HCT116 (cell line): ENCODE results near the gene DOCK9.

Source experiments
- CTCF ChIP-seq, 3 experiments: fragments of 200-600 bp in 1 of 3; sonication (generic) in 1 of 3; IDR thresholded peaks in 2 of 3; conservative IDR thresholded peaks in 1 of 3; 2 replicates each; pipeline ENCODE4 v1.5.1; 2012 to 2017; ENCODE audit warnings: low read depth in 2 of 3, low read length in 2 of 3, antibody characterized with exemption in 1 of 3, borderline replicate concordance in 1 of 3, control low read depth in 1 of 3, mild to moderate bottlenecking in 1 of 3, mixed read lengths in 1 of 3, mixed run types in 1 of 3, moderate library complexity in 1 of 3; ENCODE audit not compliant: insufficient read depth in 1 of 3
- ELF1 ChIP-seq: IDR thresholded peaks from 2 replicates; pipeline ENCODE4 v1.6.1; 2012; ENCODE audit warnings: low read depth, borderline replicate concordance
- EZH2phosphoT487 ChIP-seq: fragments of 200-600 bp; IDR thresholded peaks from 2 replicates; pipeline ENCODE4 v1.6.1; 2018; ENCODE audit warnings: antibody characterized with exemption, borderline replicate concordance
- MAX ChIP-seq: IDR thresholded peaks from 2 replicates; pipeline ENCODE4 v1.6.1; 2012
- POLR2A ChIP-seq: IDR thresholded peaks from 2 replicates; pipeline ENCODE4 v1.7.0; 2011; ENCODE audit warnings: borderline replicate concordance; ENCODE audit not compliant: insufficient read depth, insufficient read length; ENCODE audit errors: extremely low read depth
- POLR2AphosphoS5 ChIP-seq: IDR thresholded peaks from 2 replicates; pipeline ENCODE4 v1.6.1; 2011; ENCODE audit warnings: mild to moderate bottlenecking, low read depth, low read length, moderate library complexity

GRCh38 chr13:99002172-99002710, 24.4 kb upstream of the DOCK9 start:
- TF ChIP-seq ELF1 (no peak), POLR2AphosphoS5 (no peak), CTCF (IDR thresholded peaks at IDR 0.05 in 2 of 3, conservative IDR thresholded peaks at IDR 0.05 in 1 of 3; ENCODE audit: borderline replicate concordance in 1 of 3, insufficient read depth in 1 of 3, low read depth in 2 of 3, low read length in 2 of 3) (no peak), MAX (no peak), POLR2A (no peak), EZH2phosphoT487 (no peak)
